PC-3 (cell line): ENCODE data around the gene NPY5R.

Experiments used
- EZH2 ChIP-seq: fragments of 300-600 bp; sonication (generic); IDR thresholded peaks from one replicate; pipeline ENCODE4 v1.6.1; 2017; ENCODE audit warnings: antibody characterized with exemption, mild to moderate bottlenecking, low read length; ENCODE audit not compliant: unreplicated experiment
- EZH2phosphoT487 ChIP-seq: fragments of 300-600 bp; sonication (generic); IDR thresholded peaks from 2 replicates; pipeline ENCODE4 v1.6.1; 2018; ENCODE audit warnings: mild to moderate bottlenecking, antibody characterized with exemption, low read length, borderline replicate concordance

GRCh38 chr4:163395055-163395454 is 51.4 kb downstream of the NPY5R start:
- TF ChIP-seq EZH2phosphoT487 = no peak
- TF ChIP-seq EZH2 = no peak
